Stomach smooth muscle (tissue), 2 donors: ENCODE measurements around the gene PJA1.

ENCODE experiments used
- H3K27ac ChIP-seq: one replicate; pipeline ENCODE4 v1.7.0; 2013; ENCODE audit warnings: mild to moderate bottlenecking, low read length, inconsistent platforms
- H3K27me3 ChIP-seq, 2 donors: one replicate each; pipeline ENCODE4 v1.7.0; 2013; ENCODE audit warnings: low read length in 2 of 2; ENCODE audit not compliant: insufficient read depth in 2 of 2, control insufficient read depth in 1 of 2
- H3K36me3 ChIP-seq, 2 donors: one replicate each; pipeline ENCODE4 v1.7.0; 2013; ENCODE audit warnings: low read length in 2 of 2; ENCODE audit not compliant: control insufficient read depth in 2 of 2, insufficient read depth in 2 of 2
- H3K4me1 ChIP-seq: one replicate; pipeline ENCODE4 v1.7.0; 2013; ENCODE audit warnings: low read length; ENCODE audit not compliant: control insufficient read depth, insufficient read depth
- H3K4me3 ChIP-seq, 2 donors: one replicate each; pipeline ENCODE4 v1.7.0; 2013; ENCODE audit warnings: low read length in 2 of 2
- H3K9ac ChIP-seq, 2 donors: one replicate each; pipeline ENCODE4 v1.7.0; 2013; ENCODE audit warnings: low read length in 2 of 2, mild to moderate bottlenecking in 1 of 2
- H3K9me3 ChIP-seq, 2 donors: one replicate each; pipeline ENCODE4 v1.7.0; 2013; ENCODE audit warnings: low read length in 2 of 2; ENCODE audit not compliant: control insufficient read depth in 2 of 2
- donor health status: healthy.
- donor health status: Pancreatic carcinoma.

The PJA1 gene

GRCh38 chrX:69113723-69114122, 51.5 kb downstream of the PJA1 start:
- Histone ChIP-seq H3K36me3 (no peaks in the 10 kb centered on the region), H3K4me3 (no peak overlapping the region), H3K4me1 (peaks cover 6% of the 10 kb centered on the region), H3K27ac (no peak overlapping the region), H3K9me3 (peaks cover 0 to 4% of the 10 kb centered on the region in 2 donors), H3K27me3 (peaks cover 0 to 32% of the 10 kb centered on the region in 2 donors), H3K9ac (no peak overlapping the region)
